Neural progenitor cell (in vitro differentiated cells): ENCODE data around the gene MICALL2. TPM values are rescaled to one million over a fixed set of nuclear protein-coding genes. Genes with fewer than 3 reads are reported as not detected.

Source experiments
- DNase-seq: peaks from one replicate; pipeline ENCODE4 v3.0.0-alpha.2; 2016; ENCODE audit warnings: low spot score
- H2AFZ ChIP-seq: fragments of 200-600 bp; sonication (generic); replicated peaks from 2 replicates; pipeline ENCODE4 v1.6.1; 2016; ENCODE audit warnings: antibody characterized with exemption
- H3F3A ChIP-seq: fragments of 200-600 bp; sonication (generic); 2 replicates; pipeline ENCODE4 v1.6.1; 2016; ENCODE audit warnings: antibody characterized with exemption, low read depth
- H3K27ac ChIP-seq: fragments of 200-600 bp; sonication (generic); 2 replicates; pipeline ENCODE4 v1.5.1; 2016; ENCODE audit warnings: mild to moderate bottlenecking
- H3K27me3 ChIP-seq: fragments of 200-600 bp; sonication (generic); 2 replicates; pipeline ENCODE4 v1.6.1; 2016; ENCODE audit warnings: mild to moderate bottlenecking, moderate library complexity
- H3K36me3 ChIP-seq: fragments of 200-600 bp; sonication (generic); 2 replicates; pipeline ENCODE4 v1.5.1; 2016
- H3K4me1 ChIP-seq: fragments of 200-600 bp; sonication (generic); 2 replicates; pipeline ENCODE4 v1.6.1; 2016; ENCODE audit warnings: mixed run types
- H3K4me2 ChIP-seq: fragments of 200-600 bp; sonication (generic); 2 replicates; pipeline ENCODE4 v1.6.1; 2016
- H3K4me3 ChIP-seq: fragments of 200-600 bp; sonication (generic); 2 replicates; pipeline ENCODE4 v1.5.1; 2016
- H3K79me2 ChIP-seq: fragments of 200-600 bp; sonication (generic); 2 replicates; pipeline ENCODE4 v1.6.1; 2016; ENCODE audit warnings: low read depth
- H3K9ac ChIP-seq: fragments of 200-600 bp; sonication (generic); 2 replicates; pipeline ENCODE4 v1.6.1; 2016
- H3K9me3 ChIP-seq: fragments of 200-600 bp; sonication (generic); 2 replicates; pipeline ENCODE4 v1.5.1; 2016; ENCODE audit warnings: low read depth
- H4K20me1 ChIP-seq: fragments of 200-600 bp; sonication (generic); 2 replicates; pipeline ENCODE4 v1.6.1; 2016; ENCODE audit warnings: low read depth
- H3K27ac Mint-ChIP-seq: 3 replicates; pipeline ENCODE4 v1.8.0; 2021; ENCODE audit warnings: mixed read lengths
- H3K27me3 Mint-ChIP-seq: 2 replicates; pipeline ENCODE4 v1.8.0; 2022; ENCODE audit warnings: low read depth, mild to moderate bottlenecking, inconsistent platforms, moderate library complexity, mixed read lengths; ENCODE audit not compliant: insufficient read depth
- H3K36me3 Mint-ChIP-seq: 3 replicates; pipeline ENCODE4 v1.8.0; 2021; ENCODE audit warnings: mixed read lengths
- H3K4me1 Mint-ChIP-seq: 3 replicates; pipeline ENCODE4 v1.8.0; 2021; ENCODE audit warnings: mixed read lengths
- H3K4me3 Mint-ChIP-seq: 3 replicates; pipeline ENCODE4 v1.8.0; 2021; ENCODE audit warnings: mild to moderate bottlenecking, moderate library complexity, mixed read lengths
- H3K9me3 Mint-ChIP-seq: 3 replicates; pipeline ENCODE4 v1.8.0; 2020; ENCODE audit warnings: mixed read lengths
- CTCF ChIP-seq: fragments of 200-600 bp; sonication (generic); IDR thresholded peaks from 2 replicates; pipeline ENCODE4 v1.5.1; 2017; ENCODE audit warnings: antibody characterized with exemption, mild to moderate bottlenecking
- EZH2 ChIP-seq: fragments of 200-600 bp; sonication (generic); IDR thresholded peaks from 2 replicates; pipeline ENCODE4 v1.6.1; 2017; ENCODE audit warnings: antibody characterized with exemption, mild to moderate bottlenecking, moderate library complexity
- EZH2phosphoT487 ChIP-seq: fragments of 200-600 bp; sonication (generic); IDR thresholded peaks from 2 replicates; pipeline ENCODE4 v1.6.1; 2017; ENCODE audit warnings: antibody characterized with exemption
- total RNA-seq: library from RNA; depleted of rRNA; stranded (reverse); fragments of >200 nt; gene quantifications from 2 replicates; pipeline ENCODE4 v1.2.3, GENCODE V29; 2015; ENCODE audit warnings: low replicate concordance

The MICALL2 gene
- total RNA-seq, 1 donor from 2014 or later, result 6.0 TPM

DNA sequence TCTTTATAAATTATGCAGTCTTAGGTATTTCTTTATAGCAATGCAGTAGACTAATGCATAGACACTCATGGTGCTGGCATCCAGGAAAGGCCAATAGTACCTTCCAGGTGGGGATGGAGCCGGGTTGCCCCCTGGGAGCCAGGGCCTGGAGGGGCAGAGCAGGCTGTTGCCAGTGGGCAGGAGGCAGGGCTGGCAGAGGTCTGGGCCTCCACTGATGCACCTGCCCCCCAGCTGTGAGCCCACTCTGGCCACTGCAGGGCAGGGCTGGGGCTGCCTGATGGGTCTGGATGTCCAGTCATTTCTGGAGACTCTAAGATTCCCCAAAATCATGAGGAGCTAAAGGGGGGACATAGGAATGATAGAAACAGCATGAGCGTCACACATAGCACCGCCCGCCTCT is 66.7 kb downstream of the MICALL2 start:
- H3K27me3 Mint-ChIP-seq, result peaks cover 16% of the 10 kb centered on the region
- peaks cover 4% of the 10 kb centered on the region for H3K9me3 Mint-ChIP-seq
- no peaks in the 10 kb centered on the region for H4K20me1 ChIP-seq
- H3K36me3 ChIP-seq, result no peaks in the 10 kb centered on the region
- no peak for DNase-seq
- H3K9me3 ChIP-seq, result no peaks in the 10 kb centered on the region
- H3K27ac ChIP-seq, result no peak overlapping the region
- H3K4me2 ChIP-seq, result no peak overlapping the region
- no peak overlapping the region for H2AFZ ChIP-seq
- no peak overlapping the region for H3K27ac Mint-ChIP-seq
- no peaks in the 10 kb centered on the region for H3K4me1 Mint-ChIP-seq
- H3K27me3 ChIP-seq, result peaks cover 16% of the 10 kb centered on the region
- H3K79me2 ChIP-seq, result no peaks in the 10 kb centered on the region
- no peaks in the 10 kb centered on the region for H3F3A ChIP-seq
- no peaks in the 10 kb centered on the region for H3K36me3 Mint-ChIP-seq
- H3K4me3 ChIP-seq, result no peak overlapping the region
- no peak overlapping the region for H3K9ac ChIP-seq
- H3K4me3 Mint-ChIP-seq, result no peak overlapping the region
- H3K4me1 ChIP-seq, result no peaks in the 10 kb centered on the region
- TF ChIP-seq EZH2 (no peak), CTCF (no peak), EZH2phosphoT487 (no peak)

GRCh38 chr7:1391449-1391848 is 67.8 kb downstream of the MICALL2 start:
- H3K9me3 ChIP-seq, result no peaks in the 10 kb centered on the region
- H3K4me1 Mint-ChIP-seq, result peaks cover 3% of the 10 kb centered on the region
- H3F3A ChIP-seq, result no peaks in the 10 kb centered on the region
- H3K27me3 ChIP-seq, result peaks cover 16% of the 10 kb centered on the region
- no peak overlapping the region for H3K9ac ChIP-seq
- no peak overlapping the region for H3K4me3 ChIP-seq
- H3K27ac ChIP-seq, result no peak overlapping the region
- no peaks in the 10 kb centered on the region for H3K4me1 ChIP-seq
- peaks cover 2% of the 10 kb centered on the region for H3K9me3 Mint-ChIP-seq
- no peak overlapping the region for H3K4me2 ChIP-seq
- no peaks in the 10 kb centered on the region for H3K36me3 Mint-ChIP-seq
- peaks cover 12% of the 10 kb centered on the region for H3K27me3 Mint-ChIP-seq
- H3K36me3 ChIP-seq, result no peaks in the 10 kb centered on the region
- no peak overlapping the region for H3K4me3 Mint-ChIP-seq
- H3K79me2 ChIP-seq, result no peaks in the 10 kb centered on the region
- no peak overlapping the region for H2AFZ ChIP-seq
- DNase-seq, result no peak
- H4K20me1 ChIP-seq, result no peaks in the 10 kb centered on the region
- no peak overlapping the region for H3K27ac Mint-ChIP-seq
- TF ChIP-seq EZH2phosphoT487 (no peak), CTCF (no peak), EZH2 (no peak)

- Histone ChIP-seq H4K20me1 (no peaks in the 10 kb centered on the region), H3K9me3 (no peaks in the 10 kb centered on the region), H3K4me2 (no peak overlapping the region), H2AFZ (no peak overlapping the region), H3F3A (no peaks in the 10 kb centered on the region), H3K9ac (no peak overlapping the region), H3K27me3 (peaks cover 16% of the 10 kb centered on the region), H3K36me3 (no peaks in the 10 kb centered on the region), H3K4me1 (no peaks in the 10 kb centered on the region), H3K27ac (no peak overlapping the region), H3K4me3 (no peak overlapping the region), H3K79me2 (no peaks in the 10 kb centered on the region)
- peaks cover 5% of the 10 kb centered on the region for H3K4me1 Mint-ChIP-seq
- peaks cover 2% of the 10 kb centered on the region for H3K9me3 Mint-ChIP-seq
- no peak for DNase-seq
- H3K27me3 Mint-ChIP-seq, result peaks cover 8% of the 10 kb centered on the region
- no peaks in the 10 kb centered on the region for H3K36me3 Mint-ChIP-seq
- H3K4me3 Mint-ChIP-seq, result no peak overlapping the region
- TF ChIP-seq EZH2phosphoT487 (no peak), EZH2 (no peak), CTCF (no peak)
- peak overlapping the region; percentile 27 for H3K27ac Mint-ChIP-seq
Observed at GRCh38 chr7:1388703-1389335, 70.5 kb downstream of the MICALL2 start.
